ENCODE results near the gene ATP5MK.

Gene ATP5MK

GRCh38 chr10:103396067-103396788 is at the start of gene ATP5MK, which contains the start of gene PDCD11 (continued):
- TF ChIP-seq ZNF521 (tag by site-specific recombination; IDR thresholded peaks at IDR 0.05) (no peak), ZNF433 (tag by site-specific recombination; IDR thresholded peaks at IDR 0.05; ENCODE audit: low read depth) (no peak), ZNF121 (tag by site-specific recombination; IDR thresholded peaks at IDR 0.05) (no peak), ZNF621 (tag by site-specific recombination; IDR thresholded peaks at IDR 0.05) (no peak), ZNF548 (tag by site-specific recombination; IDR thresholded peaks at IDR 0.05) (no peak), ZNF223 (tag by site-specific recombination; IDR thresholded peaks at IDR 0.05) (no peak), GLI4 (tag by site-specific recombination; IDR thresholded peaks at IDR 0.05) (no peak), ZBTB21 (tag by site-specific recombination; IDR thresholded peaks at IDR 0.05) (peak; percentile 64), ZNF560 (tag by site-specific recombination; IDR thresholded peaks at IDR 0.05; ENCODE audit: borderline replicate concordance) (no peak), ZNF24 (tag by site-specific recombination; IDR thresholded peaks at IDR 0.05) (no peak), ZNF768 (tag by site-specific recombination; IDR thresholded peaks at IDR 0.05) (no peak), GLI2 (tag by site-specific recombination; IDR thresholded peaks at IDR 0.05; ENCODE audit: borderline replicate concordance, low read depth) (no peak), ZNF302 (tag by site-specific recombination; IDR thresholded peaks at IDR 0.05; ENCODE audit: low read depth) (no peak), ZNF645 (tag by site-specific recombination; IDR thresholded peaks at IDR 0.05) (no peak), ZBTB17 (tag by site-specific recombination; IDR thresholded peaks at IDR 0.05) (peak; percentile 36; the same call in 1 of the 2 replicates), ZNF211 (tag by site-specific recombination; IDR thresholded peaks at IDR 0.05; ENCODE audit: low read depth) (no peak), EGR2 (tag by site-specific recombination; IDR thresholded peaks at IDR 0.05; ENCODE audit: low read depth) (peak; percentile 93), ZNF266 (tag by site-specific recombination; IDR thresholded peaks at IDR 0.05; ENCODE audit: low read depth) (no peak), ZNF19 (tag by site-specific recombination; IDR thresholded peaks at IDR 0.05; ENCODE audit: low read depth) (no peak), ZNF529 (tag by site-specific recombination; IDR thresholded peaks at IDR 0.05; ENCODE audit: insufficient replicate concordance) (no peak), MYNN (tag by site-specific recombination; IDR thresholded peaks at IDR 0.05; ENCODE audit: borderline replicate concordance) (no peak), ZSCAN18 (tag by site-specific recombination; IDR thresholded peaks at IDR 0.05) (no peak), KLF9 (tag by site-specific recombination; IDR thresholded peaks at IDR 0.05; ENCODE audit: low read depth) (no peak), FEZF1 (tag by site-specific recombination; IDR thresholded peaks at IDR 0.05) (no peak), TRIM28 (IDR thresholded peaks at IDR 0.05; ENCODE audit: borderline replicate concordance, low read length) (no peak), ZNF514 (tag by site-specific recombination; IDR thresholded peaks at IDR 0.05) (no peak), ZNF133 (tag by site-specific recombination; IDR thresholded peaks at IDR 0.05) (no peak), ZNF404 (tag by site-specific recombination; IDR thresholded peaks at IDR 0.05) (no peak), ZNF221 (tag by site-specific recombination; IDR thresholded peaks at IDR 0.05; ENCODE audit: borderline replicate concordance) (no peak), BCL11B (tag by site-specific recombination; IDR thresholded peaks at IDR 0.05; ENCODE audit: low read depth) (no peak)
- TF ChIP-seq, protein P1, sequence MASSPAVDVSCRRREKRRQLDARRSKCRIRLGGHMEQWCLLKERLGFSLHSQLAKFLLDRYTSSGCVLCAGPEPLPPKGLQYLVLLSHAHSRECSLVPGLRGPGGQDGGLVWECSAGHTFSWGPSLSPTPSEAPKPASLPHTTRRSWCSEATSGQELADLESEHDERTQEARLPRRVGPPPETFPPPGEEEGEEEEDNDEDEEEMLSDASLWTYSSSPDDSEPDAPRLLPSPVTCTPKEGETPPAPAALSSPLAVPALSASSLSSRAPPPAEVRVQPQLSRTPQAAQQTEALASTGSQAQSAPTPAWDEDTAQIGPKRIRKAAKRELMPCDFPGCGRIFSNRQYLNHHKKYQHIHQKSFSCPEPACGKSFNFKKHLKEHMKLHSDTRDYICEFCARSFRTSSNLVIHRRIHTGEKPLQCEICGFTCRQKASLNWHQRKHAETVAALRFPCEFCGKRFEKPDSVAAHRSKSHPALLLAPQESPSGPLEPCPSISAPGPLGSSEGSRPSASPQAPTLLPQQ (tag by site-specific recombination; IDR thresholded peaks at IDR 0.05) = no peak
- TF ChIP-seq, protein P2, sequence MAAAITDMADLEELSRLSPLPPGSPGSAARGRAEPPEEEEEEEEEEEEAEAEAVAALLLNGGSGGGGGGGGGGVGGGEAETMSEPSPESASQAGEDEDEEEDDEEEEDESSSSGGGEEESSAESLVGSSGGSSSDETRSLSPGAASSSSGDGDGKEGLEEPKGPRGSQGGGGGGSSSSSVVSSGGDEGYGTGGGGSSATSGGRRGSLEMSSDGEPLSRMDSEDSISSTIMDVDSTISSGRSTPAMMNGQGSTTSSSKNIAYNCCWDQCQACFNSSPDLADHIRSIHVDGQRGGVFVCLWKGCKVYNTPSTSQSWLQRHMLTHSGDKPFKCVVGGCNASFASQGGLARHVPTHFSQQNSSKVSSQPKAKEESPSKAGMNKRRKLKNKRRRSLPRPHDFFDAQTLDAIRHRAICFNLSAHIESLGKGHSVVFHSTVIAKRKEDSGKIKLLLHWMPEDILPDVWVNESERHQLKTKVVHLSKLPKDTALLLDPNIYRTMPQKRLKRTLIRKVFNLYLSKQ (tag by site-specific recombination; IDR thresholded peaks at IDR 0.05; ENCODE audit: borderline replicate concordance) = no peak
- TF ChIP-seq, protein P3, sequence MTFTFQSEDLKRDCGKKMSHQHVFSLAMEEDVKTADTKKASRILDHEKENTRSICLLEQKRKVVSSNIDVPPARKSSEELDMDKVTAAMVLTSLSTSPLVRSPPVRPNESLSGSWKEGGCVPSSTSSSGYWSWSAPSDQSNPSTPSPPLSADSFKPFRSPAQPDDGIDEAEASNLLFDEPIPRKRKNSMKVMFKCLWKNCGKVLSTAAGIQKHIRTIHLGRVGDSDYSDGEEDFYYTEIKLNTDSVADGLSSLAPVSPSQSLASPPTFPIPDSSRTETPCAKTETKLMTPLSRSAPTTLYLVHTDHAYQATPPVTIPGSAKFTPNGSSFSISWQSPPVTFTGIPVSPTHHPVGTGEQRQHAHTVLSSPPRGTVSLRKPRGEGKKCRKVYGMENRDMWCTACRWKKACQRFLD (tag by site-specific recombination; IDR thresholded peaks at IDR 0.05) = no peak
- TF ChIP-seq, protein P4, sequence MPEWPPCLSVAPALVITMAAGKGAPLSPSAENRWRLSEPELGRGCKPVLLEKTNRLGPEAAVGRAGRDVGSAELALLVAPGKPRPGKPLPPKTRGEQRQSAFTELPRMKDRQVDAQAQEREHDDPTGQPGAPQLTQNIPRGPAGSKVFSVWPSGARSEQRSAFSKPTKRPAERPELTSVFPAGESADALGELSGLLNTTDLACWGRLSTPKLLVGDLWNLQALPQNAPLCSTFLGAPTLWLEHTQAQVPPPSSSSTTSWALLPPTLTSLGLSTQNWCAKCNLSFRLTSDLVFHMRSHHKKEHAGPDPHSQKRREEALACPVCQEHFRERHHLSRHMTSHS (tag by site-specific recombination; IDR thresholded peaks at IDR 0.05) = no peak

All from HEK293 (cell line).